ENCODE measurements around the gene PALD1. TPM values are rescaled to one million over a fixed set of nuclear protein-coding genes. Genes with fewer than 3 reads are reported as not detected.

Gene PALD1
- total RNA-seq, 8 experiments from 2014 or later: 1.4 to 15.9 (median 2.7) TPM

DNA sequence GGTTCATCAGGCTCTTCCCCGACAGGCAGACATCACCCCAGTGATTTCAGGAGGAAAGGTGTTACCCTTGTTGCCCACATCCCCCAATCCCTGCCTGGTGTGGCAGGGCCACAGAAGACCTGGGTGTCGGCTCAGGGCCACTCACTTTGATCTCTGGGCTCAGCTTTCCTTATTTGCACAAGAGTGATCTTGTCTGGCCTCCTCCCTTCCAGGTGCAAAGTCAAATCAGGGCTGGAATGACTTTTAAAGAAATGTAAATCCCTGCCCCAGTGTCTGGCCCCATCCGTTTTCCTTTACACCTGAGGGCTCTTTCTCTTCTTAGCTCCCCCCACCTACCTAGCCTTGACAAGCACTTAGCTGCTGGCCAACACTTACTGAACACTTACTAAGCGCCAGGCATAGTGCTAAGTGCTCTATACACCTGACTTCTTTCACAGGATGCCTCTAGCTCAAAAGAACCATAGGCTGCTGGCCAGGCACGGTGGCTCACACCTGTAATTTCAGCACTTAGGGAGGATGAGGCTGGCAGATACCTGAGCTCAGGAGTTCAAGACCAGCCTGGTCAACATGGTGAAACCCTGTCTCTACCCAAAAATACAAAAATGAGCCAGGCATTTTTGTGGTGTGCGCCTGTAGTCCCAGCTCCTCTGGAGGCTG lies 36.1 kb upstream of the PALD1 start:
- ATAC-seq (replicated peaks in 6 of 8): no peak
- no peak overlapping the region for H3K27ac ChIP-seq
- 17 to 100% (median 52%) methylated on average over 1 to 2 of the region's 6 CpGs for WGBS, 10 experiments
- H3K4me1 ChIP-seq (replicated peaks in 1 of 2): peaks cover 6 to 12% of the 10 kb centered on the region in 2 donors
- in situ Hi-C loops (cut with MboI; ENCODE audit: low pct_unique_long_range_greater_than_20kb in 2 of 9, low sequenced_read_pairs in 9 of 9, unreplicated experiment in 9 of 9): no loop called here
- no peak overlapping the region for H3K4me3 ChIP-seq

DNA sequence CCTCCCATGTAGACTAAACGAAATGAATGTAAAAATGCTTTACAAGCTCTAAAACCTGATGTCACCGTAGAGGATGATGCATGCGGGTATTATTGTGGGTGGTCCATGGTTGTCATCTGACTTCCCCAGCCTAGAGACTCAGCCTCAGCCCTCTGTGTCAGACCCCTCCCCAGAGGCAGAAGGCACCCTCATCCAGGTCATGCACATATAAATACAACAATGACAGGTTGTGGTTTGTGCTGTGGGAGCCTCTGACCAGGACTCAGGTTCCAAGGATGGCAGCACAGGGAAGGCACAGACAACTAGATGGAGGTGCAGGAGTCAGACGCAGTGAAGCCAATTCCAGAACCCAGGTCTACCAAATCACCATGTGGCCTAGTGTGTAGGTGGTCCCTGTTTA lies 33.8 kb upstream of the PALD1 start:
- WGBS, 10 experiments: 17 to 100% (median 50%) methylated on average over 1 to 2 of the region's 4 CpGs; no CpG with 5 or more reads in 5 of the 10 experiments
- peak in 4 of 8 experiments; percentile 23 to 81 (median 60) for ATAC-seq (replicated peaks in 6 of 8)
- H3K4me1 ChIP-seq (replicated peaks in 1 of 2): peaks cover 6 to 12% of the 10 kb centered on the region in 2 donors
- H3K4me3 ChIP-seq: no peak overlapping the region
- H3K27ac ChIP-seq: no peak overlapping the region
- in situ Hi-C loops (cut with MboI; ENCODE audit: low pct_unique_long_range_greater_than_20kb in 2 of 9, low sequenced_read_pairs in 9 of 9, unreplicated experiment in 9 of 9): no loop called here

DNA sequence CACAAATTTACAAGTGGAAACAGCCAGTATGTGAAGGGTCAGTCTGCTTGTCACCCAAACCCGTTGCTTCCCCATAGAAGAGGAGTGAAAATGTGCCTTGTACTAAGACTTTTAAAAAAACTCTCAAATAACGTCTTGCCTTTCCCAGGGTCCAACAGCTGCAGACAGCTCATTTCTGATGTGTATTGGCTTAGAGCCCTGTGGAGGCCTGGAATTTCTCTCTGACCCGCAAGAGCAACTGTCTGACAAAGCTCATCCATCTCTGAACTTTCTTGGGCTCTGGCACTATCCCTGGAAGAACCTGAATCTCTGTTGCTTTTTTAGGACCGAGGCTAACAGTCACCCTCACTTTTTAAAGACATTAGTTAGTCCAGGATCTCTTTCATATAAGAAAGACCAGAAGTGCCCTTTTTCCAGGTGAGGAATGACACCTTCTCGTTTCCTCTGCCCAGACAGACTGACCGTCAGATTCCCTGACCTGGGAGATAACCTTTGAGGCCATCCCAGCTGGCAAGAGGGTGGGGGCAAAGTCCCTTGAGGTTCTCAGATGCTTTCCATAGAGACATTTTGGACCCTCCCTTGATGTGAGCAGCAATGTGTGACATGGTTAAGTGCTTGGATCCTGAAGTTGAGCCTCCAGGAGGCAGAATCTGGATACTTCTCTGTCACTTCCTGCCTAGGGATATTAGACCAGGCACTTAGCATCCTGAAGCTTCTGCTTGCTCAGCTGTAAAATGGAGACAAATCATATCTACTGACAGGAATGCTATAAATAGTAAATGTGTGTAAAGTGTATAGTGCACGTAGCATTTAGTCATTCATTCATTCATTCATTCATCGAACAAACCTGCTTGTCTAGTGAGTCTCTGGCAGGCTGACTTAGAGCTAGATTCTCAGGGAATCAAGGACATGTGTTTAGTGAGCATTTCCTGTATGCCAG lies 32.6 kb upstream of the PALD1 start:
- WGBS, 10 experiments: 32 to 90% (median 66%) methylated on average over 2 to 6 of the region's 8 CpGs; no CpG with 5 or more reads in 1 of the 10 experiments
- in situ Hi-C loops (cut with MboI; ENCODE audit: low pct_unique_long_range_greater_than_20kb in 2 of 9, low sequenced_read_pairs in 9 of 9, unreplicated experiment in 9 of 9): no loop called here
- peak in 4 of 8 experiments; percentile 35 to 65 (median 52) for ATAC-seq (replicated peaks in 6 of 8)
- H3K4me1 ChIP-seq (replicated peaks in 1 of 2): peaks cover 0 to 6% of the 10 kb centered on the region in 2 donors
- no peak overlapping the region for H3K4me3 ChIP-seq
- H3K27ac ChIP-seq: no peak overlapping the region

DNA sequence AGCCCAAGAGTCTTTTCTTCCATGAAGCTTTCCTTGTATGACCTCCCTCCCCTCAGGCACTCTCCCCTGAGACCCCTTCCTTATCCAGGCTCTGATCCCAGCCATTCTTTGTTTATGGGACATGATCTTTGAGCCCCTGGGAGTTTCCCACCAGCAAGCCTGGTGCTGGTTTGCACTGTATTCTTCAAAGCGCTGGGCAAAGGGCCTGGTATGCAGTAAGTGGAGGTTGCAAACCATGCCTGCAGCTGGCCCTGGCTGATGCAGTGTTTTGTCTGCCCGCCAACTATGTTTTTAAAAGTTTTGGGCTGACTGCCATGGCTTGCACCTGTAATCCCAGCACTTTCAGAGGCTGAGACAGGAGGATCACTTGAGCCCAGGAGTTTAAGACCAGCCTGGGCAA lies 30.3 kb upstream of the PALD1 start:
- no peak for ATAC-seq (replicated peaks in 6 of 8)
- WGBS, 10 experiments: 33 to 93% (median 86%) methylated on average over 1 to 2 of the region's 2 CpGs; no CpG with 5 or more reads in 5 of the 10 experiments
- Histone ChIP-seq H3K4me3 (no peak overlapping the region), H3K27ac (no peak overlapping the region), H3K4me1 (replicated peaks in 1 of 2) (peaks cover 0 to 2% of the 10 kb centered on the region in 2 donors)
- in situ Hi-C loops (cut with MboI; ENCODE audit: low pct_unique_long_range_greater_than_20kb in 2 of 9, low sequenced_read_pairs in 9 of 9, unreplicated experiment in 9 of 9): no loop called here

DNA sequence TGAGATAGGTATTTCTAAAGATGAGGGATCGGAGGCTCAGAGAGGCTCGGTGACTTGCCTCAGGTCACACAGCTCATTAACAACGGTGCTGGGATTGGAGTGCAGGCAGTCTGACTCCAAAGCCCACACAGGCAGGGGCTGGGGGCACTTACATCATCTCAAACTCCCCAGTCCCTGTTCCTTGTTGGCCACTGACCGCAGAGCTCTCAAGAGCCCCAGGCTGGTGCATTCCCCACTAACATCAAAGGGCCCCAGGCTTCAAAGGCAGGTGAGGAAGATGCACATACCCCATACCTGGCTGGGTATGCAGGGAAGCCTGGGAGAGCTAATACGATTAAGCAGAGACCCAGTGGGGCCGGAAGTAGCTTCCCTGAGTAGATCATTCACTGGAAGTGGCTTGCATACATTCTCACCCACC lies 23.3 kb upstream of the PALD1 start:
- 20 to 89% (median 57%) methylated on average over 1 to 5 of the region's 6 CpGs; no CpG with 5 or more reads in 5 of the 10 experiments for WGBS, 10 experiments
- in situ Hi-C loops (cut with MboI; ENCODE audit: low pct_unique_long_range_greater_than_20kb in 2 of 9, low sequenced_read_pairs in 9 of 9, unreplicated experiment in 9 of 9): no loop called here
- Histone ChIP-seq H3K4me1 (replicated peaks in 1 of 2) (peaks cover 6 to 12% of the 10 kb centered on the region in 2 donors), H3K27ac (no peak overlapping the region), H3K4me3 (no peak overlapping the region)
- ATAC-seq (replicated peaks in 6 of 8): no peak

DNA sequence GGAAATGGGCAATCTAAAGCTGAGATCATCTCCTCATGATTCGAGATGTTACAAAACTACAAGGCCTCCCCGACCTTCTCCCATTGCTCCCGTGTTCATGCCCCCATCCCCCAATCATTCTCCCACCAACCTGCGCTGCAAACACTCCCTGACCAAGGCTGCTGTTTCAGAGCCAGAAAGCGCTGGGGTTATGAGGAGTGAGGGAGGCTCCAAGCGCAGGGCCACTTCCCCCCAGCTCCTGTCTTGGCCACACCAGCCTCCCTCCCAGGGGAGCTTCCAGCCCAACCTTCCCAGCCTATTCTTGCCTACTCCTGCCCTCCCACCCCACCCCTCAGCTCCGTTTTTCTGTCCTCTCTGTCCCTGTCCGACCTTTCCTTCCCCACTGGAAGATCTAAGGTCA lies 22.4 kb upstream of the PALD1 start:
- H3K4me3 ChIP-seq: no peak overlapping the region
- 40 to 60% (median 53%) methylated on average over 1 to 3 of the region's 8 CpGs; no CpG with 5 or more reads in 6 of the 10 experiments for WGBS, 10 experiments
- in situ Hi-C loops (cut with MboI; ENCODE audit: low pct_unique_long_range_greater_than_20kb in 2 of 9, low sequenced_read_pairs in 9 of 9, unreplicated experiment in 9 of 9): no loop called here
- peaks cover 6 to 10% of the 10 kb centered on the region in 2 donors for H3K4me1 ChIP-seq (replicated peaks in 1 of 2)
- ATAC-seq (replicated peaks in 6 of 8): no peak
- no peak overlapping the region for H3K27ac ChIP-seq

DNA sequence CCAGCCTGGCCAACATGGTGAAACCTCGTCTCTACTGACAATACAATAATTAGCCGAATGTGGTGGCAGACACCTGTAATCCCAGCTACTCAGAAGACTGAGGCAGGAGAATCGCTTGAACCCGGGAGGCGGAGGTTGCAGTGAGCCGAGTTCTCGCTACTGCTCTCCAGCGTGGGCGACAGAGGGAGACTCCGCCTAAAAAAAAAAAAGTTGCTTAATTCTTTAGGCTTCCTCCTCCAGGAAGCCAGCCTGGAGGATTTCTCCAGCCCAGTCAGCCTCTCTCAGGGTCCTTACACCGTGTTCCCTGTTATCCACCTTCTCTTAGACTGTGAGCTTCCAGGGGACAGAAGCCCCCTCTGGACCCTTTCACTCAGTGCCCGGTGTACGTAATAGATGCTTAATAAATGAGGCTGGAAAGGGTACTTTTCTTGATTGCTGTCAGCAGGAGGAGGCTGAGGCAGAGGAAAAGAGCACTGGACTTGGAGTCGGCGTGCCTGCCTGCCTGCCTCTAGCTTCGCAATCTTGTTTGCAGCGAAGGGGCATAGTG lies 20.7 kb upstream of the PALD1 start:
- Histone ChIP-seq H3K4me1 (replicated peaks in 1 of 2) (peaks cover 6 to 10% of the 10 kb centered on the region in 2 donors), H3K27ac (no peak overlapping the region), H3K4me3 (no peak overlapping the region)
- no peak for ATAC-seq (replicated peaks in 6 of 8)
- 50 to 95% (median 63%) methylated on average over 2 to 10 of the region's 17 CpGs; no CpG with 5 or more reads in 2 of the 10 experiments for WGBS, 10 experiments
- in situ Hi-C loops (cut with MboI; ENCODE audit: low pct_unique_long_range_greater_than_20kb in 2 of 9, low sequenced_read_pairs in 9 of 9, unreplicated experiment in 9 of 9): no loop called here

DNA sequence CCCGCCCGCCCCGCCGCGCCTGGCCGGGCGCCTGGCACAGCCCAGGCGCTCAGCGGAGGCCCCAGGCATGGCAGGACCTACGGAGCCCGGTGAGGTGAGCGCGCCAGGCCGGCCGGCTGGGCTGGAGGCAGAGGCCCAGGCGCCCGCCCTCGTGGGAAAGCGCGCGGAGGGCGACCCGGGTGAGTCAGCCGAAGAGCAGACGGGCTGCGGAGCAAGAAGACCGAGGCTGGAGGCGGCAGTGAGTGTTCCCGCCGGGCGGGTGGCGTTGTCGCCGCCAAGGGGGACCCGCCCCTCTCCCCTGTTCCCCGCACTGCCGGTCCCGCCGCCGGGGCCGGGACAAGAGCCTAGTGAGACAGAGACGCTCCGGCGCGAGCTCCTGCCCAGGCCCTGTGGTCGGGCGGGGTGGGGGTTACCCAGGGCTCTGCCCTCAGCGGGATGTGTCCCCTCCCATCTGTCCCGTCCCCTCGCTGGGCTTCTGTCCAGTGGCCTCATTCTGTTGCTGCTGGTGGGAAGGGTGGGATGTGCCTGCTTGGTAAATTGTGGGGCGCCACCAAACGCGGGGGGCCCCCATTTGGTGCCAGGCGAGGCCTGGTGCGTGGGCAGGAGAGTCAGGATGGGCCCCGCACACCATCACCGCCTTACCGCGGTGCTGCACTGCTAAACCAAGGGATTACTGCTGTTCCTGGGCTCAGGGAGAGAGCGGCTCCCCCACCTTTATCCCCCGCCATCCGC lies 20.1 kb upstream of the PALD1 start:
- Histone ChIP-seq H3K4me3 (peak overlapping the region in 2 of 5 donors; percentile 2 to 7), H3K4me1 (replicated peaks in 1 of 2) (peaks cover 6 to 10% of the 10 kb centered on the region in 2 donors), H3K27ac (no peak overlapping the region)
- WGBS, 10 experiments: 20% methylated on average over 5 of the region's 62 CpGs; no CpG with 5 or more reads in 9 of the 10 experiments
- in situ Hi-C loops (cut with MboI; ENCODE audit: low pct_unique_long_range_greater_than_20kb in 2 of 9, low sequenced_read_pairs in 9 of 9, unreplicated experiment in 9 of 9): no loop called here
- ATAC-seq (replicated peaks in 6 of 8): peak; percentile 78 to 91 (median 89)

DNA sequence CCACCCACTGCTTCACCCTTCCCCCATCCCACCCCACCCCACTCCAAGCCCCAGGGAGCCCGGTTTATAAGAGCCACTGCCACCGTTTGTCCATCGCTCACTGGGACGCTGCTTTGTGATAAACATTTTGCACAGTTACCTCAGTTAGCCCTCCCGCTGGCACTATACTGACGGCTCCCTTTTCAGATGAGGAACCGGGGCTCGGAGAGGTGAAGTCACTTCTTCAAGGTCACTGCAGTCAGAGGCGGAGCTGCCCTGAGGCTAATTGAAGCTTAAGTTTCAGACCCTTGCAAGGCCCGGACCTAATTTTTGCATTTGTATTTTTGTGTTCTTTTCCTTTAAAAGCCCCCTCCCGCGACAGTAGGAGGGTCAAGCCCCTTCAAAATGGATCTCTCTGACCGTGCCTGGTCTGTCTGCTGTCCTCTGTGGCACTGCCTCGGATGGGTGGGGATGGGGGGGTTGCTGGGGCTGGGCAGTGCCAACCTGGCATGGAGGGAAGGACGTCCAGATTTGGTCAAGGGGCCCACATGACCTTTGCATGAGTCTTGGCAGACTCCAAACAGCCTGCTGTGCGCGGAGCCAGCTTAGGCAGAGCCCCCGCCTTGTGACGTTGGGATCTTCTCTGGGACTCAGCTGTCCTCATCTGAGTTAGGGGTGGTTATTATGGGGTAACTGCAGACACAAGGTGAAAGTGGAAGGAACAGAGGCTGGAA lies 19.4 kb upstream of the PALD1 start:
- Histone ChIP-seq H3K4me1 (replicated peaks in 1 of 2) (peaks cover 6 to 10% of the 10 kb centered on the region in 2 donors), H3K27ac (no peak overlapping the region), H3K4me3 (no peak overlapping the region)
- WGBS, 10 experiments: 0 to 84% (median 33%) methylated on average over 1 to 9 of the region's 19 CpGs; no CpG with 5 or more reads in 4 of the 10 experiments
- in situ Hi-C loops (cut with MboI; ENCODE audit: low pct_unique_long_range_greater_than_20kb in 2 of 9, low sequenced_read_pairs in 9 of 9, unreplicated experiment in 9 of 9): no loop called here
- no peak for ATAC-seq (replicated peaks in 6 of 8)

DNA sequence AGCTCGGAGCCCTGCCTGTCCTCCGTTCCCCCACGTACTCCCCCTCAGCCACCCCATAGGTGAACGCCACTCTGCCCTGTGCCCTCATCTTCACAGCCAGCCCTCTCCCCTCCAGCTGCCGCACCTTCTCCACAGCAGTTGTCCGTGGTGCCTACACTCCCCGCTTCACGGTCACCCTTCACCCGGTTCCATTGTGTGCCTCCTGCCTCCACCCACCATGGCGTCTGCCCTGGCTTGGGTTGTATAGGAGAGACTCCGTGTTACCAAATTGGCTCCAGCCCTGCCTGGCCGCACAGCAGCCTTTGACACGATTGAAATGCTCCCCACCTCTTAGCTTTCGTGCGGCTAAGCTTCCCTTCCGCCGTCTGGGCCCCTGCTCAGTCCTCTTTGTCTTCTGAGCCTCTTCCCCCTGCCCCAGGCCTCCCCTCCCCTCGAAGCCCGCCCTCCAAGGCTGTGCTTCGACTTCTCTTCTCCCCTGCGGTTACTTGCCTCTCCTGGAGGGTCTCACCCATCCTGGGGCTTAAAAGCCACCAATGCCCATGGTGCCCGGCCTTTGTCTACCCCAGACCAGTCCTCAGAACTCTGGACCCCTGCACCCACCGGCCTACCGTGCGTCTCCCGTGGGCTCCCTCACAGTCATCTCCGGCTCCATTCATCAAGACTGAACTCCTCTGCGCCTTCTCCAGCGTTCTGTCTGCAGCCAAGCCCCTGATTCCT lies 18.6 kb upstream of the PALD1 start:
- Histone ChIP-seq H3K4me1 (replicated peaks in 1 of 2) (peaks cover 6 to 10% of the 10 kb centered on the region in 2 donors), H3K4me3 (no peak overlapping the region)

More for the DNA sequence above, 18.6 kb upstream of the PALD1 start:
- no peak for ATAC-seq (replicated peaks in 6 of 8)
- H3K27ac ChIP-seq: no peak overlapping the region
- in situ Hi-C loops (cut with MboI; ENCODE audit: low pct_unique_long_range_greater_than_20kb in 2 of 9, low sequenced_read_pairs in 9 of 9, unreplicated experiment in 9 of 9): loop anchor here in 1 of 9 experiments (10.0 kb wide), 1 partner anchor 75 kb away; no protein-coding TSS in a partner anchor
- WGBS, 10 experiments: 39 to 100% (median 71%) methylated on average over 2 to 8 of the region's 29 CpGs; no CpG with 5 or more reads in 3 of the 10 experiments

Data from motor neuron (in vitro differentiated cells).